BJ (cell line): ENCODE results near the gene LRP1B. TPM values are rescaled to one million over a fixed set of nuclear protein-coding genes. Genes with fewer than 3 reads are reported as not detected.

Experiments
- CTCF ChIA-PET: fragments of 350-600 bp; formaldehyde crosslinking; extraction: SDS; loops from one replicate; lab custom pipeline; 2021; ENCODE audit warnings: antibody characterized with exemption, inconsistent platforms; lab: Yijun Ruan, JAX
- POLR2A ChIA-PET: fragments of 300-600 bp; sonication (Branson Sonifier 250); formaldehyde crosslinking; extraction: SDS; loops from one replicate; lab custom pipeline; 2021; ENCODE audit warnings: antibody characterized with exemption; lab: Charles Lee
- DNase-seq: peaks from one replicate; pipeline ENCODE4 v3.0.0-alpha.2; 2011; ENCODE audit warnings: low read depth
- H3K27me3 ChIP-seq: 2 replicates; pipeline ENCODE4 v1.6.0; 2011; ENCODE audit warnings: low read length; ENCODE audit not compliant: control insufficient read depth, insufficient read depth
- H3K36me3 ChIP-seq: 2 replicates; pipeline ENCODE4 v1.5.1; 2011; ENCODE audit warnings: low read length; ENCODE audit not compliant: control insufficient read depth, insufficient read depth
- H3K4me3 ChIP-seq: 2 replicates; pipeline ENCODE4 v1.5.1; 2011; ENCODE audit warnings: low read depth, mild to moderate bottlenecking, control low read depth, low read length
- polyA plus RNA-seq: library from polyadenylated mRNA; depleted of rRNA; stranded (reverse); fragments of >200 nt; gene quantifications from 2 replicates; pipeline ENCODE4 v1.2.3, GENCODE V29; 2011
- TF ChIP-seq, protein P1 (sequence below): IDR thresholded peaks from 2 replicates; pipeline ENCODE4 v1.5.1; 2011; ENCODE audit warnings: low read depth, mild to moderate bottlenecking, control low read depth, inconsistent platforms, low read length, moderate library complexity; ENCODE audit not compliant: insufficient read depth

LRP1B gene
- polyA plus RNA-seq, 1 experiment = 0.04 TPM

DNA sequence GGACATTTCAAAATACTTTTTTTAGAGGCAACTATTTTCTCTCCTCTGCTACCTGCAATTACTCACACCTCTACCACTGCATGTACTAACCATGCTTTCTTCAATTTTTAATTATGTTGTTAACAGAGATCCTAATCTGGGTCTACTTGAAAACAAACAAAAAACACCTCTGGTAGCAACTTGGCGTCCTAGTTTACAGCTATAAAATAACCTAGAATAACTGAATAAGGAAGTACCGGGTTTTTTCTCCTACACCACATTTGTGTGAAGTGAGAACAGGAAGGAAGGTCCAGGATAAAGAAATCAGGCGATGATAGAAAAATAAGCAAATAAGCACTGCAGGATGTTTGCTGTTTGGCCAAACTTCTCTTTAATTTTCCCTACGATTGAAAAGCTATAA, 633.5 kb downstream of the LRP1B start:
- no peaks in the 10 kb centered on the region for H3K36me3 ChIP-seq
- H3K27me3 ChIP-seq = no peaks in the 10 kb centered on the region
- DNase-seq = no peak
- H3K4me3 ChIP-seq = no peak overlapping the region
- ChIA-PET POLR2A (no interaction called here), CTCF (no interaction called here)
- TF ChIP-seq, protein P1, sequence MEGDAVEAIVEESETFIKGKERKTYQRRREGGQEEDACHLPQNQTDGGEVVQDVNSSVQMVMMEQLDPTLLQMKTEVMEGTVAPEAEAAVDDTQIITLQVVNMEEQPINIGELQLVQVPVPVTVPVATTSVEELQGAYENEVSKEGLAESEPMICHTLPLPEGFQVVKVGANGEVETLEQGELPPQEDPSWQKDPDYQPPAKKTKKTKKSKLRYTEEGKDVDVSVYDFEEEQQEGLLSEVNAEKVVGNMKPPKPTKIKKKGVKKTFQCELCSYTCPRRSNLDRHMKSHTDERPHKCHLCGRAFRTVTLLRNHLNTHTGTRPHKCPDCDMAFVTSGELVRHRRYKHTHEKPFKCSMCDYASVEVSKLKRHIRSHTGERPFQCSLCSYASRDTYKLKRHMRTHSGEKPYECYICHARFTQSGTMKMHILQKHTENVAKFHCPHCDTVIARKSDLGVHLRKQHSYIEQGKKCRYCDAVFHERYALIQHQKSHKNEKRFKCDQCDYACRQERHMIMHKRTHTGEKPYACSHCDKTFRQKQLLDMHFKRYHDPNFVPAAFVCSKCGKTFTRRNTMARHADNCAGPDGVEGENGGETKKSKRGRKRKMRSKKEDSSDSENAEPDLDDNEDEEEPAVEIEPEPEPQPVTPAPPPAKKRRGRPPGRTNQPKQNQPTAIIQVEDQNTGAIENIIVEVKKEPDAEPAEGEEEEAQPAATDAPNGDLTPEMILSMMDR = no peak

DNA sequence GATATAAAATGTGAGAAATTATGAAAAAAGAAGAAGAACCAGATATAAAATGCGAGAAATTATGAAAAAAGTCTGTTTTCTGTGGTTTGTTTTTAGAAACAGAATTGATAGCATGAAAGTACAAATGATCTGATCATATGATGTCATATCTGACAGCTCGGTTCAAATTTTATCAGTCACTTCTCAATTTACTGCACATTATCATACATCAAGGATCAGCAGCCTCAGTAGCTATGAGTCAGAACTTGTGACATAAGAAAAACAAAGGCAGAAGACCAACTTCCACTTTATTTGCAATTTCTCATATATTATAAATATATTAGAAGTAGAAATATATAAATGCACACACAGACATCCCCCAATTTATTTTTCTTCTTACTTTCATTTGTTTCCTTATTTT, 634.0 kb downstream of the LRP1B start:
- Histone ChIP-seq H3K36me3 (no peaks in the 10 kb centered on the region), H3K27me3 (no peaks in the 10 kb centered on the region), H3K4me3 (no peak overlapping the region)
- CTCF ChIA-PET = no interaction called here
- POLR2A ChIA-PET = no interaction called here
- no peak for DNase-seq
- TF ChIP-seq, protein P1 = no peak

DNA sequence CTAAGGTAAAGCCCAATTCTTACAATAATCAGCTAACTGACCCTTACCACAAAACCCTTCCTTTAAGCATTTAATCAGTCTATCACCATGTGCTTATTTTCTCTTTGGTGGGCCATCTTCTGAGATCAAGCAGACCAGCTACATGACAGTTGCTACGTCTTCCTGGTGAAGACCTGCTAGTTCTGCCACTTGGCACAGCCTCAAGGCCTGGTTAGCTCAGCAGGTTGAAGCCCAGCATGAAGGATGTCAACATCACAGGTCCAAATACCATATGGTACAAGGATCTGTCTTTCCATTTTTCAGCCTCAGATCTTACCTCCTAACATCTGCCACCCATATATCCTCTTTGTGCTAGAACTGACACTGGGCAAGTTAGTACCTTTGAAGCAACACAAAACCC, 636.9 kb downstream of the LRP1B start:
- no peaks in the 10 kb centered on the region for H3K27me3 ChIP-seq
- TF ChIP-seq, protein P1 = no peak
- POLR2A ChIA-PET = no interaction called here
- H3K36me3 ChIP-seq = no peaks in the 10 kb centered on the region
- no peak overlapping the region for H3K4me3 ChIP-seq
- DNase-seq = no peak
- CTCF ChIA-PET = no interaction called here

DNA sequence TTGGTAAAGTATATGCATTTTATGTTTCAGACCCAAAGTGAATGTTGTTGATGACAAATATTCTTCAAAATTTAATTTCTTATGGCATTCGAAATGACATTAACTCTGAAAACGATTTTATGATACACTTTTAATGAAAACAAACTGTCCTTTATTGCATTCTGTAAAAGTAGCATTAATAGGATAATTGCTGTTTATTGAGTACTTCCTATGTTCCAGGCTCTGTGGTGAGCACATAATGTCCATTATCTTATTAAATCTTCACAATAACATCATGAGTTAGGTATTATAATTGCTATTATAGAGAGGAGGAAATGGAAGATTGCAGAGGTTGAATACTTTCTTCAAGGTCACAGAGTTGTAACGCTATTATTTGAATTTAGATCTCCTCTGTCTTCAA, 638.0 kb downstream of the LRP1B start:
- POLR2A ChIA-PET = no interaction called here
- TF ChIP-seq, protein P1 = no peak
- Histone ChIP-seq H3K36me3 (no peaks in the 10 kb centered on the region), H3K27me3 (no peaks in the 10 kb centered on the region), H3K4me3 (no peak overlapping the region)
- CTCF ChIA-PET = no interaction called here
- DNase-seq = no peak

DNA sequence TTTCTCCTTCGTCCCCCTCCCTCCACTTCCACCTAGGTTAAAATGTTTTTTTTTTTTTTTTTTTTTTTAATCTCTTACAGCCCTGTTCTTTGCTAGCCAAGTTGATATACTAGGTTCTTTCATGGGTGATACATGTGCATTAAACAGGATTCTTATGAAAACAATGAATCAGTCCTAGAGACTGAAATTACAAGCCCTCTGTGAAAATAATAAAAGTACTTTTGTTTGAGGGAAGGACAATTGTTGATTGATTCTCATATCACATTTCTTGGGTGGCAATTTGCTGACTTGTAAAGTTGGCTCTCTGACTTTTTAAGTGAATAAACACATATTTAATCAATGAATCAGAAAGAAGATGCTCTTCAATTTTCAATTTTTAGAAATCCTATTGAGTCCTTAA, 639.9 kb downstream of the LRP1B start:
- TF ChIP-seq, protein P1 = no peak
- POLR2A ChIA-PET = no interaction called here
- Histone ChIP-seq H3K4me3 (no peak overlapping the region), H3K27me3 (no peaks in the 10 kb centered on the region), H3K36me3 (no peaks in the 10 kb centered on the region)
- no peak for DNase-seq
- CTCF ChIA-PET = no interaction called here
